Activated CD4-positive, alpha-beta T cell treated with anti-CD3 and anti-CD28 coated beads, Interleukin-2, Interleukin-4, amounts not matched to agents 100 ng/mL and 50 ng/mL, durations not matched to agents 16 hours and 8 hours (primary cell): Measurements from ENCODE around the gene CRYZL1.

Source experiments
- DNase-seq: peaks from one replicate; pipeline ENCODE4 v3.0.0-alpha.2; 2020; ENCODE audit warnings: low spot score

Gene CRYZL1

GRCh38 chr21:33560965-33561364 lies 80.6 kb downstream of the CRYZL1 start:
- no peak for DNase-seq

GRCh38 chr21:33559813-33560212 lies 81.7 kb downstream of the CRYZL1 start:
- DNase-seq = no peak

DNA sequence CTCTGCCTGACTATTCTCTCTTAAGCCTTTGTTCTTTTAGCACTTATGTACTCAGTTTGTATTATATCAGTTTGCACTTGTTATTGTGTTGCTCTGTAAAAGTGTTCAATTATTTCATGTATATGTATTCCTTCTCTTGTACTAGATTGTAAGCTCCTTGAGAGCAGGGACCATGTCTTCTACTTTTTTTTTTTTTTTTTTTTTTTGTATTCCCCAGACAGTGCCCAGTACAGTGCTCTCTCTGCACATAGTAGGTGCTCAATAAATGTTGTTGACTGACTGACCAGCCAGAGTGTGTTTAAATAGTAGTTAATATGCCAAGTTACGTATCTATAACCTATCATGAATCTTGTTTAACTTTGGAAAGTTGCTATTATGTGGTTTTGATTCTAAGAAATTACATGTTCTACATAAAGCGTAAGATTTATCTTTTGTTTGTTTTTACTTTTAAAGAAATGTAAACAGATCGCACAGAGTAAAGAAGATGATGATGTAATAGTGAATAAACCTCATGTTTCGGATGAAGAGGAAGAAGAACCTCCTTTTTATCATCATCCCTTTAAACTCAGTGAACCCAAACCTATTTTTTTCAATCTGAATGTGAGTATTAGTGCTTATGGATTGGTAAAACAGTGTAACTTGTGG lies 82.6 kb downstream of the CRYZL1 start:
- no peak for DNase-seq

- DNase-seq = no peak
These were observed 84.1 kb downstream of the CRYZL1 start for GRCh38 chr21:33557447-33557846.

GRCh38 chr21:33554982-33555344 lies 86.6 kb downstream of the CRYZL1 start:
- no peak for DNase-seq

- no peak for DNase-seq
These were observed 87.1 kb downstream of the CRYZL1 start for GRCh38 chr21:33554236-33554981.

- no peak for DNase-seq
These were observed 88.4 kb downstream of the CRYZL1 start for GRCh38 chr21:33552999-33553598.

DNA sequence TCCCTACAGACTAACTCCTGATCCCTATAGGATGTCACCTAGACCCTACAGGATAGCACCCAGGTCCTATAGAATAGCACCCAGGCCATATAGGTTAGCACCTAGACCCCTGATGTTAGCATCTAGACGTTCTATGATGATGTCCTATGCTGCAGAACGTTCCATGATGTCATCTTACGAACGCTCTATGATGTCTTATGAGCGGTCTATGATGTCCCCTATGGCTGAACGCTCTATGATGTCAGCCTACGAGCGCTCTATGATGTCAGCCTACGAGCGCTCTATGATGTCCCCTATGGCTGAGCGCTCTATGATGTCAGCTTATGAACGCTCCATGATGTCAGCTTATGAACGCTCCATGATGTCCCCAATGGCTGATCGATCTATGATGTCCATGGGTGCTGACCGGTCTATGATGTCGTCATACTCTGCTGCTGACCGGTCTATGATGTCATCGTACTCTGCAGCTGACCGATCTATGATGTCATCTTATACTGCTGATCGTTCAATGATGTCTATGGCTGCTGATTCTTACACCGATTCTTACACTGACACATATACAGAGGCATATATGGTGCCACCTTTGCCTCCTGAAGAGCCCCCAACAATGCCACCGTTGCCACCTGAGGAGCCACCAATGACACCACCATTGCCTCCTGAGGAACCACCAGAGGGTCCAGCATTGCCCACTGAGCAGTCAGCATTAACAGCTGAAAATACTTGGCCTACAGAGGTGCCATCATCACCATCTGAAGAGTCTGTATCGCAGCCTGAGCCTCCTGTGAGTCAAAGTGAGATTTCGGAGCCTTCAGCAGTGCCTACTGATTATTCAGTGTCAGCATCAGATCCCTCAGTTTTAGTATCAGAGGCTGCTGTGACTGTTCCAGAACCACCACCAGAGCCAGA lies 89.2 kb downstream of the CRYZL1 start:
- no peak for DNase-seq

GRCh38 chr21:33551664-33552063 lies 89.9 kb downstream of the CRYZL1 start:
- DNase-seq = no peak

DNA sequence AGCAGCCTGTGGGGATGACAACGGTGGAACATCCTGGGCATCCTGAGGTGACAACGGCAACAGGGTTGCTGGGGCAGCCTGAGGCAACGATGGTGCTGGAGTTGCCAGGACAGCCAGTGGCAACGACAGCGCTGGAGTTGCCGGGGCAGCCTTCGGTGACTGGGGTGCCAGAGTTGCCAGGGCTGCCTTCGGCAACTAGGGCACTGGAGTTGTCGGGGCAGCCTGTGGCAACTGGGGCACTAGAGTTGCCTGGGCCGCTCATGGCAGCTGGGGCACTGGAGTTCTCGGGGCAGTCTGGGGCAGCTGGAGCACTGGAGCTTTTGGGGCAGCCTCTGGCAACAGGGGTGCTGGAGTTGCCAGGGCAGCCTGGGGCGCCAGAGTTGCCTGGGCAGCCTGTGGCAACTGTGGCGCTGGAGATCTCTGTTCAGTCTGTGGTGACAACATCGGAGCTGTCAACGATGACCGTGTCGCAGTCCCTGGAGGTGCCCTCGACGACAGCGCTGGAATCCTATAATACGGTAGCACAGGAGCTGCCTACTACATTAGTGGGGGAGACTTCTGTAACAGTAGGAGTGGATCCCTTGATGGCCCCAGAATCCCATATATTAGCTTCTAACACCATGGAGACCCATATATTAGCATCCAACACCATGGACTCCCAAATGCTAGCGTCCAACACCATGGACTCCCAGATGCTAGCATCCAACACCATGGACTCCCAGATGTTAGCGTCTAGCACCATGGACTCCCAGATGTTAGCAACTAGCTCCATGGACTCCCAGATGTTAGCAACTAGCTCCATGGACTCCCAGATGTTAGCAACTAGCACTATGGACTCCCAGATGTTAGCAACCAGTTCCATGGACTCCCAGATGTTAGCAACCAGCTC lies 90.5 kb downstream of the CRYZL1 start:
- no peak for DNase-seq

DNA sequence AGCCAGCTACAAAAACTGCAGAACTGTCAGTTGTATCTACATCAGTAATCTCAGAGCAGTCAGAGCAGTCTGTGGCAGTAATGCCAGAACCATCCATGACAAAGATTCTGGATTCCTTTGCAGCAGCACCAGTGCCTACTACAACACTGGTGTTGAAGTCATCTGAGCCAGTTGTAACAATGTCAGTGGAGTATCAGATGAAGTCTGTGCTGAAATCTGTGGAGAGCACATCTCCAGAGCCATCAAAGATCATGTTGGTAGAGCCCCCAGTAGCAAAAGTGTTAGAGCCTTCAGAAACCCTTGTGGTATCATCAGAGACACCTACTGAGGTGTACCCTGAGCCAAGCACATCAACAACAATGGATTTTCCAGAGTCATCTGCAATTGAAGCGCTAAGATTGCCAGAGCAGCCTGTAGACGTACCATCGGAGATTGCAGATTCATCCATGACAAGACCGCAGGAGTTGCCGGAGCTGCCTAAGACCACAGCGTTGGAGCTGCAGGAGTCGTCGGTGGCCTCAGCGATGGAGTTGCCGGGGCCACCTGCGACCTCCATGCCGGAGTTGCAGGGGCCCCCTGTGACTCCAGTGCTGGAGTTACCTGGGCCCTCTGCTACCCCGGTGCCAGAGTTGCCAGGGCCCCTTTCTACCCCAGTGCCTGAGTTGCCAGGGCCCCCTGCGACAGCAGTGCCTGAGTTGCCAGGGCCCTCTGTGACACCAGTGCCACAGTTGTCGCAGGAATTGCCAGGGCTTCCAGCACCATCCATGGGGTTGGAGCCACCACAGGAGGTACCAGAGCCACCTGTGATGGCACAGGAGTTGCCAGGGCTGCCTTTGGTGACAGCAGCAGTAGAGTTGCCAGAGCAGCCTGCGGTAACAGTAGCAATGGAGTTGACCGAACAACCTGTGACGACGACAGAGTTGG lies 91.4 kb downstream of the CRYZL1 start:
- no peak for DNase-seq

- DNase-seq = no peak
These were observed 95.5 kb downstream of the CRYZL1 start for GRCh38 chr21:33546086-33546485.

GRCh38 chr21:33544451-33545195 lies 96.9 kb downstream of the CRYZL1 start:
- no peak for DNase-seq

DNA sequence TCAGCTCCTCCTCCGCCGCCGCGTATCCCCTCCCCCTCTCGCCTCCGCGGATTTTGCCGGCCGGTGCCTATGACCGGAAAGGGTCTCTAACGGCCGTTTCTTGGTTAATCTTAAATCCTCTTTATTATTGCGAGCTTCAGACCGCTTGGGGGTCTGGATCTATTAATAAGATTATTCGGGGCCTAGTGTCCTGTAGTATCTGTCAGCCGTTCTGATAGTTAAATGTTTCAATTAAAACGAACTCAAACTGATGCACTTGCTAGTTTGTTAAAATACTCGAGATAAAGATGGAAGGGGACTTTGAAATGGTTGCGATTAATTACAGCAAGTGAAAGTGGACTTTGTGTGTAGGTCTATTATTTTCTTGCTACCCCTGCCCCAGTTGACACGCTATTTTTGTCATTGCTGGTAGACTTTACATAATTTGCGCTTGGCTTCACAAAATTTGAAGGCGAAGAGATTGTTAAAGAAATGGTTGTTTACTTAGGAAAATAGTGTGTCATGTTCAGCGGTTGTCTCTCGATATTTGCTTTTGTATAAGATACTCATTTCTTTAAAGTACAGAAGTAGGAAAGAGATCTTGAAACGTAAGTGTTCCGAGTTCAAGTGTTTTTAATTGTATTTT lies 97.9 kb downstream of the CRYZL1 start:
- peak; percentile 70 for DNase-seq

DNA sequence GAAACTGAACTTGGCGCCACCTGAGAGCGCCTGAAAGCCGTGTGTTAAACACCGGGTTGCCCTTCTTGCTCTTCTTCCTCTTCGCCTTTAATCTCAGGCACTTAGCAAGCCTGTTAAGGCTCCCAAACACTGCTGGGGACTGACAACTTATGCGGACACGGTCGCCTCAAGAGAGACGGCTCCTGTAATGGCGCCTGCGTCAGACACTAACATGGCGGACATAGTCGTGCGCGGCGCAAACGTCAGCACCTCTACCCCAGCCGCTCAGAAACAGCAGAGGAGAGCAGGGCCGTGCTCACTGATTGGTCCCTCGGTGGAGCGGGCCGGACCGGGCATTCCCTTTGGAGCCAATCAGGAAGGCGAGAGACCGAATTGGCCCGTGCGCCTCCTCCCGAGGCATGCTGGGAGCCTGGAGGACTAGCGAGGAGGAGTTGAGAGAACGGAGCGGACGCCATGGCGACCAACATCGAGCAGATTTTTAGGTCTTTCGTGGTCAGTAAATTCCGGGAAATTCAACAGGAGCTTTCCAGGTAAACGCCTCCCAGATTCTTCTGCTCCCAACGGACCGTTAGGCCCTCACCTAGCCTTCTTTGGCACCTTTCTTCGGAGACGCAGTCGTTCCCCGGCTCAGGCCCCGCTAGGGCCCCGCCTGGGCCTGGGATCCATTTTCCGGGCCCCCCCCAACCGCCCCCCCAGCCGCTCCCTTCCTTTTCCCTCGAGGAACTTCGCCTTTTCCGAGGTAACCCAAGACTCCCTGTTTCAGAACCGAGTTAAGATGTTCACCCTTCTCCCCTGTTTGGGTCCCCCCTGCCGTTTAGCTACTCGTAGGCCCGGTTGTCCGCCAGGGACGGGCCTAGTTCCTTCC lies 98.7 kb downstream of the CRYZL1 start, which contains the start of gene SON:
Gene SON, plus strand, starts transcription at position 399 of the 865 bp plus-strand sequence. Its CDS starts 55 bp downstream, at position 454.
- DNase-seq = peak; percentile 99

GRCh38 chr21:33541756-33542639 lies 99.5 kb downstream of the CRYZL1 start, which contains the start of gene GART:
TSS of gene GART (minus strand) at chr21:33542117. CDS start at chr21:33539315, 2,802 bp downstream.
- DNase-seq = peak; percentile 88
